ENCODE results near the gene CELA2B. TPM values are rescaled to one million over a fixed set of nuclear protein-coding genes. Genes with fewer than 3 reads are reported as not detected.
"Not testable (repeated sequence)": the region's sequence is repeated elsewhere in the genome, so short reads cannot be mapped to it uniquely, and the experiment has no call there.

CELA2B gene
- total RNA-seq, 1 experiment from 2014 or later: not detected

GRCh38 chr1:15457585-15457984 is 18.3 kb upstream of the CELA2B start:
- H3K27me3 ChIP-seq (ENCODE audit: low read length): no peaks in the 10 kb centered on the region
- H3K9ac ChIP-seq (ENCODE audit: low read length): no peak overlapping the region
- no peak for DNase-seq
- H3K36me3 ChIP-seq (ENCODE audit: insufficient read depth, low read length): no peaks in the 10 kb centered on the region
- no peaks in the 10 kb centered on the region for H3K9me2 ChIP-seq (replicated peaks; ENCODE audit: insufficient read depth, low read length)
- no peak overlapping the region for H3K27ac ChIP-seq (ENCODE audit: low read length)
- H3K4me2 ChIP-seq (ENCODE audit: low read depth, low read length, poor library complexity, severe bottlenecking): no peak overlapping the region
- peaks cover 7% of the 10 kb centered on the region for H3K4me1 ChIP-seq (ENCODE audit: low read length)
- H3K4me3 ChIP-seq (ENCODE audit: low read length): no peak overlapping the region
- no peaks in the 10 kb centered on the region for H3K9me3 ChIP-seq (ENCODE audit: low read length)
- H4K20me1 ChIP-seq (ENCODE audit: insufficient read depth, low read depth, low read length): no peaks in the 10 kb centered on the region
- H3K79me2 ChIP-seq (ENCODE audit: low read length): no peaks in the 10 kb centered on the region
- H2AFZ ChIP-seq (ENCODE audit: low read length): no peak overlapping the region

GRCh38 chr1:15458388-15458787 is 17.5 kb upstream of the CELA2B start:
- H3K4me1 ChIP-seq (ENCODE audit: low read length); H3K4me2 ChIP-seq (ENCODE audit: low read depth, low read length, poor library complexity, severe bottlenecking); H2AFZ ChIP-seq (ENCODE audit: low read length); H3K79me2 ChIP-seq (ENCODE audit: low read length); H3K4me3 ChIP-seq (ENCODE audit: low read length); H3K27me3 ChIP-seq (ENCODE audit: low read length); DNase-seq; H4K20me1 ChIP-seq (ENCODE audit: insufficient read depth, low read depth, low read length); H3K9ac ChIP-seq (ENCODE audit: low read length); H3K9me2 ChIP-seq (replicated peaks; ENCODE audit: insufficient read depth, low read length); H3K36me3 ChIP-seq (ENCODE audit: insufficient read depth, low read length); H3K9me3 ChIP-seq (ENCODE audit: low read length); H3K27ac ChIP-seq (ENCODE audit: low read length): not testable (repeated sequence)

- Histone ChIP-seq H3K36me3 (ENCODE audit: insufficient read depth, low read length) (no peaks in the 10 kb centered on the region), H3K79me2 (ENCODE audit: low read length) (no peaks in the 10 kb centered on the region), H3K27ac (ENCODE audit: low read length) (no peak overlapping the region), H2AFZ (ENCODE audit: low read length) (no peak overlapping the region), H3K4me3 (ENCODE audit: low read length) (no peak overlapping the region), H4K20me1 (ENCODE audit: insufficient read depth, low read depth, low read length) (no peaks in the 10 kb centered on the region), H3K9me3 (ENCODE audit: low read length) (no peaks in the 10 kb centered on the region), H3K27me3 (ENCODE audit: low read length) (no peaks in the 10 kb centered on the region), H3K4me2 (ENCODE audit: low read depth, low read length, poor library complexity, severe bottlenecking) (no peak overlapping the region), H3K9me2 (replicated peaks; ENCODE audit: insufficient read depth, low read length) (no peaks in the 10 kb centered on the region), H3K9ac (ENCODE audit: low read length) (no peak overlapping the region), H3K4me1 (ENCODE audit: low read length) (peaks cover 7% of the 10 kb centered on the region)
- no peak for DNase-seq
Observed at GRCh38 chr1:15459771-15460707, 15.9 kb upstream of the CELA2B start.

DNA sequence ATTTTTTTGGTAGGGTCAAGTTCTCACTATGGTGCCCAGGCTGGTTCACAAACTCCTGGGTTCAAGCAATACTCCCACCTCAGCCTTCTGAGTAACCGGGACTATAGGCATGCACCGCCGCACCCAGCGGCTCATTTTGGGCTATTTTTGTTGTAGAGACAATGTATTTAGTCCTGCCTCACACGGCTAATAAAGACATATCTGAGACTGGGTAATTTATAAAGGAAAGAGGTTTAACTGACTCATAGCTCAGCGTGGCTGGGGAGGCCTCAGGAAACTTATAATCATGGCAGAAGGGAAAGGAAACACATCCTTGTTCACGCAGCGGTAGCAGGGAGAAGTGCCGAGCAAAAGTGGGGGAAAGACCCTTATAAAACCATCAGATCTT is 15.2 kb upstream of the CELA2B start:
- Histone ChIP-seq H3K4me3 (ENCODE audit: low read length) (no peak overlapping the region), H4K20me1 (ENCODE audit: insufficient read depth, low read depth, low read length) (no peaks in the 10 kb centered on the region), H3K9ac (ENCODE audit: low read length) (no peak overlapping the region), H3K79me2 (ENCODE audit: low read length) (no peaks in the 10 kb centered on the region), H3K27me3 (ENCODE audit: low read length) (no peaks in the 10 kb centered on the region), H2AFZ (ENCODE audit: low read length) (no peak overlapping the region), H3K9me3 (ENCODE audit: low read length) (no peaks in the 10 kb centered on the region), H3K27ac (ENCODE audit: low read length) (no peak overlapping the region), H3K4me1 (ENCODE audit: low read length) (peaks cover 1% of the 10 kb centered on the region), H3K9me2 (replicated peaks; ENCODE audit: insufficient read depth, low read length) (no peaks in the 10 kb centered on the region), H3K36me3 (ENCODE audit: insufficient read depth, low read length) (no peaks in the 10 kb centered on the region), H3K4me2 (ENCODE audit: low read depth, low read length, poor library complexity, severe bottlenecking) (no peak overlapping the region)
- DNase-seq: no peak

GRCh38 chr1:15463064-15463800 is 12.7 kb upstream of the CELA2B start:
- H3K4me1 ChIP-seq (ENCODE audit: low read length); H3K4me2 ChIP-seq (ENCODE audit: low read depth, low read length, poor library complexity, severe bottlenecking); H3K9me2 ChIP-seq (replicated peaks; ENCODE audit: insufficient read depth, low read length); H3K27me3 ChIP-seq (ENCODE audit: low read length); DNase-seq; H3K79me2 ChIP-seq (ENCODE audit: low read length); H3K9me3 ChIP-seq (ENCODE audit: low read length); H4K20me1 ChIP-seq (ENCODE audit: insufficient read depth, low read depth, low read length); H3K36me3 ChIP-seq (ENCODE audit: insufficient read depth, low read length); H3K4me3 ChIP-seq (ENCODE audit: low read length); H2AFZ ChIP-seq (ENCODE audit: low read length); H3K9ac ChIP-seq (ENCODE audit: low read length); H3K27ac ChIP-seq (ENCODE audit: low read length): not testable (repeated sequence)

- DNase-seq; H3K79me2 ChIP-seq (ENCODE audit: low read length); H3K36me3 ChIP-seq (ENCODE audit: insufficient read depth, low read length); H3K27ac ChIP-seq (ENCODE audit: low read length); H3K4me3 ChIP-seq (ENCODE audit: low read length); H3K4me1 ChIP-seq (ENCODE audit: low read length); H2AFZ ChIP-seq (ENCODE audit: low read length); H3K27me3 ChIP-seq (ENCODE audit: low read length); H3K9me2 ChIP-seq (replicated peaks; ENCODE audit: insufficient read depth, low read length); H3K9ac ChIP-seq (ENCODE audit: low read length); H4K20me1 ChIP-seq (ENCODE audit: insufficient read depth, low read depth, low read length); H3K4me2 ChIP-seq (ENCODE audit: low read depth, low read length, poor library complexity, severe bottlenecking); H3K9me3 ChIP-seq (ENCODE audit: low read length): not testable (repeated sequence)
Observed at GRCh38 chr1:15463926-15464322, 12.0 kb upstream of the CELA2B start.

- H3K27ac ChIP-seq (ENCODE audit: low read length): no peak overlapping the region
- no peak overlapping the region for H3K9ac ChIP-seq (ENCODE audit: low read length)
- H3K9me3 ChIP-seq (ENCODE audit: low read length): no peaks in the 10 kb centered on the region
- no peaks in the 10 kb centered on the region for H3K4me1 ChIP-seq (ENCODE audit: low read length)
- H2AFZ ChIP-seq (ENCODE audit: low read length): no peak overlapping the region
- H4K20me1 ChIP-seq (ENCODE audit: insufficient read depth, low read depth, low read length): no peaks in the 10 kb centered on the region
- H3K27me3 ChIP-seq (ENCODE audit: low read length): no peaks in the 10 kb centered on the region
- no peaks in the 10 kb centered on the region for H3K9me2 ChIP-seq (replicated peaks; ENCODE audit: insufficient read depth, low read length)
- H3K4me2 ChIP-seq (ENCODE audit: low read depth, low read length, poor library complexity, severe bottlenecking): no peak overlapping the region
- H3K36me3 ChIP-seq (ENCODE audit: insufficient read depth, low read length): no peaks in the 10 kb centered on the region
- no peak for DNase-seq
- no peak overlapping the region for H3K4me3 ChIP-seq (ENCODE audit: low read length)
- no peaks in the 10 kb centered on the region for H3K79me2 ChIP-seq (ENCODE audit: low read length)
Observed at GRCh38 chr1:15465674-15466073, 10.2 kb upstream of the CELA2B start.

DNA sequence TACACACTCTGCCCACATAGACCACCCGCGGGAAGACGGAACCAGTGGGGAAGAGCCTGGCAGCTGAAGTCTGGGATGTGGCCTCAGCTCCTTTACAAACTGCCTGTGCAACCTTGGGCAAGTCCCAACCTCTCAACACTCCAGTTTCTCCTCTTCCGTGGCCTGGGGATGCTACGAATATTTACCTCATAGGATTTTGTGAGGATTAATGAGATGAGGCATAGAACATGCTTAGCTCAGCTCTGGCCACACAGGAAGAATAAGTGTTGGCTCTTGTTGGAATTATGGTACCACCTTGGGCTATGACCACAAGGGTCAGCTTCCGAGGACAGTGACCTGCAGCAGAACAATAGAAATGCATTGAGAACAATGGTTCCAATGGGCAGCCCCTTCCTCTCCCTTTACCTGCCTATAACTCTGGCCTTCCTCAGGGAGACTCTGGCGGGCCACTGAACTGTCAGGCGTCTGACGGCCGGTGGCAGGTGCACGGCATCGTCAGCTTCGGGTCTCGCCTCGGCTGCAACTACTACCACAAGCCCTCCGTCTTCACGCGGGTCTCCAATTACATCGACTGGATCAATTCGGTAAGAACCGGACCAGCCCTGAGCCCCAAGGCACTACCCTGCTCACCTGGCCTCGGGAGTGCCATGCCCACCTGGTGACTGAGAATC is 8.8 kb upstream of the CELA2B start:
- DNase-seq; H4K20me1 ChIP-seq (ENCODE audit: insufficient read depth, low read depth, low read length); H3K27ac ChIP-seq (ENCODE audit: low read length); H3K4me2 ChIP-seq (ENCODE audit: low read depth, low read length, poor library complexity, severe bottlenecking); H3K9me3 ChIP-seq (ENCODE audit: low read length); H3K4me1 ChIP-seq (ENCODE audit: low read length); H3K79me2 ChIP-seq (ENCODE audit: low read length); H2AFZ ChIP-seq (ENCODE audit: low read length); H3K27me3 ChIP-seq (ENCODE audit: low read length); H3K9me2 ChIP-seq (replicated peaks; ENCODE audit: insufficient read depth, low read length); H3K4me3 ChIP-seq (ENCODE audit: low read length); H3K9ac ChIP-seq (ENCODE audit: low read length); H3K36me3 ChIP-seq (ENCODE audit: insufficient read depth, low read length): not testable (repeated sequence)

Data from Karpas-422 (cell line).